ENCODE results near the gene MAP2K3.
"Not testable (repeated sequence)": the region's sequence is repeated elsewhere in the genome, so short reads cannot be mapped to it uniquely, and the experiment has no call there.

- not testable (repeated sequence) for TF ChIP-seq CTCF (IDR thresholded peaks at IDR 0.05); ZNF512 (CRISPR knock-in tag; IDR thresholded peaks at IDR 0.05; ENCODE audit: borderline replicate concordance); JUN (CRISPR knock-in tag; IDR thresholded peaks at IDR 0.05); SMAD3 (CRISPR knock-in tag; IDR thresholded peaks at IDR 0.05; ENCODE audit: borderline replicate concordance); RELA (CRISPR knock-in tag; IDR thresholded peaks at IDR 0.05; ENCODE audit: borderline replicate concordance); SP1 (CRISPR knock-in tag; conservative IDR thresholded peaks at IDR 0.05); EMX1 (CRISPR knock-in tag; IDR thresholded peaks at IDR 0.05); HMGA2 (CRISPR knock-in tag; IDR thresholded peaks at IDR 0.05); ZNF138 (CRISPR knock-in tag; conservative IDR thresholded peaks at IDR 0.05); E2F5 (CRISPR knock-in tag; IDR thresholded peaks at IDR 0.05); NFYB (CRISPR knock-in tag; conservative IDR thresholded peaks at IDR 0.05; ENCODE audit: low read depth); ZNF317 (CRISPR knock-in tag; IDR thresholded peaks at IDR 0.05; ENCODE audit: borderline replicate concordance, low read depth); CREM (CRISPR knock-in tag; IDR thresholded peaks at IDR 0.05)
These were observed 56.8 kb downstream of the MAP2K3 start for GRCh38 chr17:21341279-21341678.

Measured in WTC11 (cell line).